ENCODE data around the gene RPL27.

RPL27 gene

GRCh38 chr17:43020789-43021740 lies 22.8 kb downstream of the RPL27 start:
- no peaks in the 10 kb centered on the region for H3K27me3 ChIP-seq (ENCODE audit: insufficient read depth, poor library complexity, severe bottlenecking)
- H3K4me3 ChIP-seq (replicated peaks; ENCODE audit: insufficient read depth, low read length), result peak overlapping the region; percentile 99
- peak; percentile 75 to 82 for DNase-seq (ENCODE audit: low read depth in 1 of 2, low spot score in 1 of 2)
- peak overlapping the region; percentile 93 for H3K27ac ChIP-seq (replicated peaks)
- TF ChIP-seq, protein P1, sequence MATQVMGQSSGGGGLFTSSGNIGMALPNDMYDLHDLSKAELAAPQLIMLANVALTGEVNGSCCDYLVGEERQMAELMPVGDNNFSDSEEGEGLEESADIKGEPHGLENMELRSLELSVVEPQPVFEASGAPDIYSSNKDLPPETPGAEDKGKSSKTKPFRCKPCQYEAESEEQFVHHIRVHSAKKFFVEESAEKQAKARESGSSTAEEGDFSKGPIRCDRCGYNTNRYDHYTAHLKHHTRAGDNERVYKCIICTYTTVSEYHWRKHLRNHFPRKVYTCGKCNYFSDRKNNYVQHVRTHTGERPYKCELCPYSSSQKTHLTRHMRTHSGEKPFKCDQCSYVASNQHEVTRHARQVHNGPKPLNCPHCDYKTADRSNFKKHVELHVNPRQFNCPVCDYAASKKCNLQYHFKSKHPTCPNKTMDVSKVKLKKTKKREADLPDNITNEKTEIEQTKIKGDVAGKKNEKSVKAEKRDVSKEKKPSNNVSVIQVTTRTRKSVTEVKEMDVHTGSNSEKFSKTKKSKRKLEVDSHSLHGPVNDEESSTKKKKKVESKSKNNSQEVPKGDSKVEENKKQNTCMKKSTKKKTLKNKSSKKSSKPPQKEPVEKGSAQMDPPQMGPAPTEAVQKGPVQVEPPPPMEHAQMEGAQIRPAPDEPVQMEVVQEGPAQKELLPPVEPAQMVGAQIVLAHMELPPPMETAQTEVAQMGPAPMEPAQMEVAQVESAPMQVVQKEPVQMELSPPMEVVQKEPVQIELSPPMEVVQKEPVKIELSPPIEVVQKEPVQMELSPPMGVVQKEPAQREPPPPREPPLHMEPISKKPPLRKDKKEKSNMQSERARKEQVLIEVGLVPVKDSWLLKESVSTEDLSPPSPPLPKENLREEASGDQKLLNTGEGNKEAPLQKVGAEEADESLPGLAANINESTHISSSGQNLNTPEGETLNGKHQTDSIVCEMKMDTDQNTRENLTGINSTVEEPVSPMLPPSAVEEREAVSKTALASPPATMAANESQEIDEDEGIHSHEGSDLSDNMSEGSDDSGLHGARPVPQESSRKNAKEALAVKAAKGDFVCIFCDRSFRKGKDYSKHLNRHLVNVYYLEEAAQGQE (IDR thresholded peaks at IDR 0.05; ENCODE audit: insufficient replicate concordance, low read depth), result no peak
- TF ChIP-seq POLR2AphosphoS5 (IDR thresholded peaks at IDR 0.05; ENCODE audit: low read depth), result peak; percentile 74

GRCh38 chr17:43021741-43022512 lies 23.7 kb downstream of the RPL27 start, which contains the start of gene VAT1:
VAT1 (minus strand) TSS chr17:43022385; CDS start chr17:43022322, 63 bp downstream.
- DNase-seq (ENCODE audit: low read depth in 1 of 2, low spot score in 1 of 2), result peak; percentile 76 to 81
- peak within 1 kb of the TSS; percentile 99 for H3K4me3 ChIP-seq (replicated peaks; ENCODE audit: insufficient read depth, low read length)
- H3K27me3 ChIP-seq (ENCODE audit: insufficient read depth, poor library complexity, severe bottlenecking), result no peaks in the 10 kb centered on the region
- peak within 1 kb of the TSS; percentile 93 for H3K27ac ChIP-seq (replicated peaks)
- TF ChIP-seq, protein P1 (IDR thresholded peaks at IDR 0.05; ENCODE audit: insufficient replicate concordance, low read depth), result no peak
- TF ChIP-seq POLR2AphosphoS5 (IDR thresholded peaks at IDR 0.05; ENCODE audit: low read depth) (peak; percentile 49), GABPA (IDR thresholded peaks at IDR 0.05; ENCODE audit: low read depth) (no peak)

DNA sequence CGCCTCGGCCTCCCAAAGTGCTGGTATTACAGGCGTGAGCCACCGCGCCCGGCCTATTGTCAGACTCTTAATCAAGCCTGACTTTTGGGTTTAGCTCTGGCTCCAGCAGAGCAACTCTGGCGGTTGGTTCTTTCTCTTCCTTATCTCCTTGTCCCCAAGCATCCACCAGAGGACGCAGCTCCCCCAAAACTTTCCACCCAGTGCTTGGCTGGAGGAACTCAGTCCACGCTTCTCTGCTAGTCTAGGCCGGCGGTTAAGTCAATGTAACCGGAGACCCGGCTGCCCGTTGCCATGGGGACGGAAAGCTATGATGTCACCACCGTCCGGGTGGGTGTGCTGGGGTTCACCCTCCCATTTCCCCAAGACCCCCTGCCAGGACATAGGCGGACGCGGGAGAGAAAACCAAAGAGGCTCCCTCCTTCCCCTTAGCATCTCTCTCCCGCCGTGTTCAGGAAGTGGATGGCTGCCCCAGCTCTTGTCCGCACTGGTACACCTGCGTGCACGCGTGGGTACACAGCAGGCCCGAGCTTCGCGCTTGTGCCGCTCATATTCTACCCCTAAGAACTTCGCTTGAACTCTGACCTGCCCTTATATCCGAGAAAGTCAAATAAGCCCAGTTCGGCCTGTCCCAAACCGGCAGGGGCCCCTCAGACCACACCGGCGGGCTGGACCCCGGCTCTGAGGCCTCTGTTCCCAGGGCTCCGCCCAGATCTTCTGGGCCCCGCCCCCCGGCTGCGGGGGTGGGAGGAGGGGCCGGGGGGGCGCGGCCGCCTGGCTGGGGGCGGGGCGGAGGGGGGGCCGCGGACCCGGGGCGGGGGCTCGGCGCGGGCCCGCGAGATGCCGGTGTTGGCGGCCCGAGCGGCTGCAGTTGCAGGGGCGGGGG lies 26.4 kb downstream of the RPL27 start, which contains the start of gene RND2:
RND2 (plus strand) TSS at position 825 of the 883 bp plus-strand sequence. CDS start 117 bp downstream, outside the sequence.
- TF ChIP-seq SPI1 (IDR thresholded peaks at IDR 0.05; ENCODE audit: borderline replicate concordance, low read depth) (peak; percentile 41; the same call in 1 of the 2 replicates), GABPA (IDR thresholded peaks at IDR 0.05; ENCODE audit: low read depth) (no peak), POLR2AphosphoS5 (IDR thresholded peaks at IDR 0.05; ENCODE audit: low read depth) (peak; percentile 12; the same call in 1 of the 2 replicates)
- TF ChIP-seq, protein P2, sequence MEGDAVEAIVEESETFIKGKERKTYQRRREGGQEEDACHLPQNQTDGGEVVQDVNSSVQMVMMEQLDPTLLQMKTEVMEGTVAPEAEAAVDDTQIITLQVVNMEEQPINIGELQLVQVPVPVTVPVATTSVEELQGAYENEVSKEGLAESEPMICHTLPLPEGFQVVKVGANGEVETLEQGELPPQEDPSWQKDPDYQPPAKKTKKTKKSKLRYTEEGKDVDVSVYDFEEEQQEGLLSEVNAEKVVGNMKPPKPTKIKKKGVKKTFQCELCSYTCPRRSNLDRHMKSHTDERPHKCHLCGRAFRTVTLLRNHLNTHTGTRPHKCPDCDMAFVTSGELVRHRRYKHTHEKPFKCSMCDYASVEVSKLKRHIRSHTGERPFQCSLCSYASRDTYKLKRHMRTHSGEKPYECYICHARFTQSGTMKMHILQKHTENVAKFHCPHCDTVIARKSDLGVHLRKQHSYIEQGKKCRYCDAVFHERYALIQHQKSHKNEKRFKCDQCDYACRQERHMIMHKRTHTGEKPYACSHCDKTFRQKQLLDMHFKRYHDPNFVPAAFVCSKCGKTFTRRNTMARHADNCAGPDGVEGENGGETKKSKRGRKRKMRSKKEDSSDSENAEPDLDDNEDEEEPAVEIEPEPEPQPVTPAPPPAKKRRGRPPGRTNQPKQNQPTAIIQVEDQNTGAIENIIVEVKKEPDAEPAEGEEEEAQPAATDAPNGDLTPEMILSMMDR (IDR thresholded peaks at IDR 0.05; ENCODE audit: insufficient read depth, low read length), result peak; percentile 68
- Histone ChIP-seq H3K27ac (replicated peaks) (peak within 1 kb of the TSS; percentile 30; the same call in 1 of the 2 replicates), H3K4me3 (replicated peaks; ENCODE audit: insufficient read depth, low read length) (peak within 1 kb of the TSS; percentile 43), H3K27me3 (ENCODE audit: insufficient read depth, poor library complexity, severe bottlenecking) (no peaks in the 10 kb centered on the region)
- peak in 1 of 2 experiments; percentile 95 for DNase-seq (ENCODE audit: low read depth in 1 of 2, low spot score in 1 of 2)

DNA sequence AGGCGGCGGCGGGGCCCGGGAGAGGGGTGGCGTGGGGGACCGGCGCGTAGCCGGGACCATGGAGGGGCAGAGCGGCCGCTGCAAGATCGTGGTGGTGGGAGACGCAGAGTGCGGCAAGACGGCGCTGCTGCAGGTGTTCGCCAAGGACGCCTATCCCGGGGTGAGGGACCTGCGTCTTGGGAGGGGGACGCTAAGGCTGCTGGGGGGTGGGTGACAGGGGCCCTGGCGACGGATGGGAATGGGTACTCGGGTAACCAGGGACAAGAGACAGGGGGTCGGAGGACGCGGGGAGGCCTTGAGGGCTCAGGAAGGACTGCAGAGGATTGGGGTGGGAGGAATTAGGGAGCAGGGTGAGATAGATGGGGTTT lies 27.1 kb downstream of the RPL27 start:
- no peak for DNase-seq (ENCODE audit: low read depth in 1 of 2, low spot score in 1 of 2)
- Histone ChIP-seq H3K27me3 (ENCODE audit: insufficient read depth, poor library complexity, severe bottlenecking) (no peaks in the 10 kb centered on the region), H3K27ac (replicated peaks) (no peak overlapping the region), H3K4me3 (replicated peaks; ENCODE audit: insufficient read depth, low read length) (no peak overlapping the region)
- TF ChIP-seq SPI1 (IDR thresholded peaks at IDR 0.05; ENCODE audit: borderline replicate concordance, low read depth) (no peak), GABPA (IDR thresholded peaks at IDR 0.05; ENCODE audit: low read depth) (no peak)
- TF ChIP-seq, protein P1 (IDR thresholded peaks at IDR 0.05; ENCODE audit: insufficient replicate concordance, low read depth), result no peak
